LoVo (cell line): ENCODE measurements around the gene ANOS1.

Experiments used
- DNase-seq: peaks from one replicate; pipeline ENCODE4 v3.0.0-alpha.2; 2016; ENCODE audit warnings: low spot score

Gene ANOS1

DNA sequence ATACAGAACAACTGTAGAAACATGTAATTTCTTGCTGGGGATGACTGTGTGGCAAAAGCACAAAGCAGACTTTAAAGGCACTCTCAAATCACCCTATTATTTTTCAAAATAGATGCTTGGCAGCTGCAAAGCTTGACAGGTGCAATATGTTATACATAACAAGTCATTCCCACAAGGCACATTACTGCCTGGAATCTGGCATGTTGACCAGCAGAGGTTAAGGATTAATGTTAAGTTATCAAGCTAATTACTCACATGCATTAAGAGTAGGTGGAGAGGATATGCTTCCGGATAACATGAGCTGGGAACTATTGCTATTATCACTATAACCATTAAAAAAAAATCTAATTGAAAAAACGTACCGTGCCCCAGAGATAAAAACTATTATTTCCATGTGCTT is 17.8 kb downstream of the ANOS1 start:
- no peak for DNase-seq

DNA sequence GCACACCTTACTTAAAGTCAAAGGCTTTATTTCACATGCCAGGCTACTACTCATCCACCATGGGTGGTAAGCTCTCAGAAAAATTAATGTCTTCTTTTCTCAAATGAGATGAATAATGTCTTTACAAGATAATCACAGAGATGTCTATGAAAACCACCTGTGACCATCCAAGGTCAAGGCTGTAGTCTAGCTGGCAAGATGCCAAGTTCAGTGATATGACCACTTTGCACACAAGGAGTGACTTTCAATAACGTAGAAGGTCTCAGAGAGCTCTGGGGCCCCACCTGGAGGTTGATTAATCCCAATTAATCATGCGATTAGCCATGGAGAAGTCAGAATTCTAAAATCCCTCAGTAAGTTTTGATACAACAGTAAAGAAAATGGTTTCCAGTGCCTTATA is 20.5 kb downstream of the ANOS1 start:
- no peak for DNase-seq

DNA sequence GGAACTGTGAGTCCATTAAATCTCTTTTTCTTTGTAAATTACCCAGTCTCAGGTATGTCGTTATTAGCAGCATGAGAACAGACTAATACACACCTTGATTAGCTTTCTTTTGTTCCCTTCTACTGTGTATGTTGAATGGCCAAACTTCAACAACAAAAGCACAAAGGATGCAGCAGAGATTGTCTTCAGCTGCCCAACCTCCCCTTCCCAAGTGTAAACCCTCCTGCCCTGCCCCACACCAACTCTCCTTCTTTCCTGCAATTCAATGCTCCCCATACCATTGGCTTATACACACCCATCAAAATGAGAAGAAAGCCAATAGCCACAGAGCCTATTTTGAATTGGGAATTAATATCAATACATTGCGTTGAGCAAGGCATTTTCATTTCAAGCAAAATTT is 27.8 kb downstream of the ANOS1 start:
- DNase-seq, result no peak

DNA sequence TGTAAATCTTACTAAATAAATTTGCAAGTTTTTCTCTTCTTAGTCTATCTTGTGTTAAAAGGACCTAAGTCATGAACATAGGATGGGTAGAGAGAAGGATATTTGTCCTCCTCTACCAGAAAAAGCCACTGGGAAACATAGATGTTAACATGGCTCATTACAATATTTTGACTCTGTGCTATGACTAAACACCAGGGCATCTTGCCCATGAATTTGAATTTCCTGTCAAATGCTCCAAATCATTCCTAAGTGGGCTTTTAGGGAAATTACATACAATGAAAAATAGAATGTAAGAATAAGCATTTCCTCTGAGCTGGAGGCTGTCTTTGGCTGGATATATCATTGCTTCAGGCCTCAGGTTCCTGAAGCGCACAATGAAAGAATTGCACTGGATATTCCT is 39.1 kb downstream of the ANOS1 start:
- no peak for DNase-seq

DNA sequence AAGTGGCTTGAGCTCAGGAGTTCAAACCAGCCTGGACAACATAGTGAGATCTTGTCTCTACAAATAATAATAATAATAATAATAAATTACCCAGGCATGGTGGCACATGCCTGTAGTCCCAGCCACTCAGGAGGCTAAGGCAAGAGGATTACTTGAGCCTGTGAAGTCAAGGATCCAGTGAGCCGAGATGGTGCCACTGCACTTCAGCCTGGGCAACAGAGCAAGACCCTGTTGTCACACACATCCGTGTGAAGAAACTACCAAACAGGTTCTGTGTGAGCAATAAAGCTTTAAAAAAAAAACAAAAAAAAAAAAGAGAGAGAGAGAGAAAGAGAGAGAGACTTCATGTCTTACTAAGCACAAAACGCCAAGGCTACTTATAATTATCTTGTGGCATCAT is 42.5 kb downstream of the ANOS1 start:
- DNase-seq, result no peak

DNA sequence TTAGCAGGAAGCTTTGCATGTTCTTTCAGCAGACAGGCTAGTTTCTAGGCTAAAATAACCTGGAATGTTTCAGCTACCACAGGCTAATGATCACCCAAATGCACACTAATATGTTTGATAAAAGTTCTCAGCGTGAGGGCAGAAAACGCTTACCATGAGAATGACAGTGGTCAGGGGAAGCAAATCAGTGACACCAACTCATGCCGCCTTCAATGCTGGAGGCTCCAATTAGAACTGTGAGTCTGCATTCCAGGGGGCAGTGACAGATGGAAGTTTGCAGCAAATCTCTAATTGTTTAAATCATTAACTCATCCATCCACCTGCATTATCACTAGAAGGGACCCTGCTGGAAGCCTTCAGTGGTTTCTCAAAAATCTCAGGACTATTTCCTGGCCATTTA is 43.2 kb downstream of the ANOS1 start:
- no peak for DNase-seq

DNA sequence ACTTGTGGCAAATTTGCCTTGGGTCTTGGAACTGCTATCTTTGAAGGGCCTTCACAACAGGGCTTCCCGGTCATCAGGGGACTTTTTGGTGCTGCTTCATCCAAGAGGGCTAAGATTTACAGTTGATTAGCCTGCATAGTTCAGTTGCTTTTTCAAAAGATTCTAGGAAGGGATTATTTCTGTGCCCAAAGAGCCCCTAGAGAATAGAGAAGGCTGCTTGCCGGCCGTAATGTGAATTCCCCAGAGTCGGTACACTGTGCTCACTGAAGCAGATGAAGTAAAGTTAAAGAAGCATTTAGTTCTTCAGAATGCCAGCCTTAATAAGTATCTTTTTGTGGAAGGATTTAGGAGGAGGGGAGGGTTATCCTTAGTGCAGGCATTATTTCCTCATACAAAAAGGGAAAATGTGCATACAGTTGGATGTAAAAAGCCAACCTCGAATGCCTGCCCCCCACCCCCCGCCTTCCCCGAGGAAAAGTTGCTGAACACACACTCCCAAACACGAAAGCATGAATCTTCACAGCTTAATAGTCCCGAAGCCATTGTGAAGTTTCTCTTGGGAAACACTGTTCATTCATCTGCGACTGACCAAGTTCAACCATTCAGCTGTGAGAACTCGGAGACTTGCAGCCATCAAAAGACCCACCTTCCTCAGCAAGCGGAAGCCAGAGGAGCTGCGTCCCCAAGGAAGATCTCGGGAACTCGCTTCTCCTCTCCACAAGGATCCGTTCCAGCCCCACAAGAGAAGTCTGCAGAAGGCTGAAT is 47.6 kb downstream of the ANOS1 start:
- no peak for DNase-seq

DNA sequence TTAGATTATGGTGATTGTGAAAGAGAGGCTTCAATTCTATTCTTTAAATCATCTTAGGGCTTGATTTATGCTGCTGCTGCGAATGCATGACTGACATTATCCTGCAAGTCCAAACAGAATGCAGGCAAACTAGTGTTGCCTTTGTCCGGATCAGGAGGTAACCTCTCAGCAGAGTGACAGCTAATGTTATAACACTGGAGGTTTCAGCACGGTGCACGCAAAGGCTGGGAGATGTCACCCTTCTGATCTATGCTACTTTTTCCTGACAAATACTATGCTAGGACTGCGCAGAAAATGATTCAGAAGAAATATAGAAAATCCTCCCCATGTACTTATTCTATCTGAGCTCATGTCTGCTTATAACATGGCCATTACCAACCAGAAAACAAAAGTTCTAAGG is 48.2 kb downstream of the ANOS1 start:
- no peak for DNase-seq

DNA sequence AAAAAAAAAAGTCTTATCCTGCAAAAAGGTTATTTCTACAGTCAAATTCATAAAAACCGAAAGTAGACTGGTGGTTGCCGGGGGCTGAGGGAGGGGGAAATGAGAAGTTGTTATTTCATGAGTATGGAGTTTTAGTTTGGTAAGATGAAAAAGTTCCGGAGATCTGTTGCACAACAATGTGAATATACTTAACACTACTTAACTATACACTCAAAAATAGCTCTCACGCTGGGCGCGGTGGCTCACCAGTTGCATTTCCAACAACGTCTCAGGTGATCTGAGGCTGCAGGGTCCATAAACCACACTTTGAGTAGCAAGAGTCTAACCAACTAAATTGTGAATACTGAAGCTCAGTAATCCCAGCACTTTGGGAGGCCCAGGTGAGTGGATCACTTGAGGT is 52.4 kb downstream of the ANOS1 start:
- DNase-seq, result no peak

DNA sequence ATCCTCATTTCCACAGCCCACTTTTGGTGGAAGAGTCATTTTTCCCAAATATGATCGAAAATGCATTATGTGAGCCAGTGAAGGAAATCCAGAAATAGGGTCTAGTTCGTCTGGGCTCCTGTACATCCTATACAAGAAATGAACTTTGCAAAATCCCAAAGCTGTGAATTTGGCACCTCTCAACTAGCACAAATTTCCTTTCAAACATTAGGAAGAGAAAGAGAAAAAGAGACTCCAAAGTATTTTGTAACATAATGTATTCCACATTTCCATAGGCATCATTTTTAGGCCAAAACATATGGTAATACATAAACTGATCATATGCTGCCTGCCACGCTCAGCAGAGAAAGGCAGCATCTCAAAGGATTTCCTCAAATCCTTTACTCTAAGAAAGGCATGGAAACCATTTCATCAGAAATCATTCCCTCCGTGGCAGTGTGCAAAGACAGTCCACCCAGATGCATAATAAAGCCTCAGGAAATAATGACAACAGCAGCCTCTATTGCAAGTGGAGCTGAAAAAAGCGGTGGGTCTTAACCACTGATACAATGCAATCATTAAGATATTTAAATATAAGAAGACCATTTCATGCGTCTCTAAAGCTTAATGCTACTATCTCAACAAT is 56.8 kb downstream of the ANOS1 start:
- DNase-seq, result no peak

DNA sequence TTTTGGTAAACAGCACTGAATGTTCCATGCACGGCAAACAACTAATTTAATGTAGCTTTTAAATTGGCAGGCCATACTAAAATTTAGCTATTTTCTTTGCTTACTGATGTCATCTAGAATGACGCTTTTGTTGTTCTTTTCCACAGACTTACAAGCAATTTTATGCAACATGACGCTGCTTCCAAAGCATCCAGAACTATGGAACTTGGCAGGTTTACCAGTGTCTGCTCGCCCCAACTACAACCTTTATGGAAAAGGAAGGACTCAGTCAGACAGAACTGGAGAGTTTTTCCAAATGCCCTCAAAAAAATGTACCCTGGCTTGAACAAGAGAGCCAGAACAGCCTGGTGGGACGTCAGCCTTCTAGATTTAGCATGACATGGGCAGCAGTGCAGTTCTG is 58.7 kb downstream of the ANOS1 start:
- no peak for DNase-seq

DNA sequence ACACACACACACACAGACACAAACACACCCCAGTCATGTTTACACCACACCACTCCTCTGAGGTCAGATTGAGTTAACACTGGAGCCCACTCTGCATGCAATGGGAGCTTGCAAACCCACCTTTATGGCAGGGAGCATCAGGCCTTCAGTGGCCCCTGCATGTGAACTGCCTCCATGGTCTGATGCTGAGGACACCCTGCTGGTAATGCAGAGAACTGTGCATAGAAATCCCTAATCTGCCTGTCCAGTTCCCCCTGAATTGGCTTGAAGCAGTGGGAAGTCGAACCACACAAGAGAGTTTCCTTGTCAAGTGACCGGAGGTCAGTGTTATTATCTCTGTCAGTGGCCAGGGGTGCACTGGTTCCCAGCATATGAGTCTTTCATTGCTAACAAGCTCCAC is 59.8 kb downstream of the ANOS1 start:
- DNase-seq, result no peak

DNA sequence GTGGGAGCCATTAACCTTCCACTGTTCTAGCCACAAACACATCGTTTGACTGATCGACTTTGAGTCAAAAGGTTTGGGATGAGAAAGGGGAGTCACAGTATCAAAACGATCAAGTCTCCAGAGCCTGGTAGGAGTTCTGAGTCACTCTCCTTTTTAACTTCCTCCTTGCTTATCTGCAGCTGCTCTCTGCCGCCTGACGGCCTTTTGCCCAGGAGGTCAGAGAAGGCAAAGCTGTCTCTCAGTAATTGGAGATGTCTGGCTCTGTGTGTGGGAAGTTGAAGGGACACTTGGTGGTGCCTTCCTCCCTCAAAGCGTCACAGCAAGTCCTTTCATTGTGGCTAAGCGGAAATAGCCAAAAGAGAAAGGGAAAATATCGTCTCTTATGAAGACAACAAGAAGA is 63.1 kb downstream of the ANOS1 start:
- DNase-seq, result no peak

DNA sequence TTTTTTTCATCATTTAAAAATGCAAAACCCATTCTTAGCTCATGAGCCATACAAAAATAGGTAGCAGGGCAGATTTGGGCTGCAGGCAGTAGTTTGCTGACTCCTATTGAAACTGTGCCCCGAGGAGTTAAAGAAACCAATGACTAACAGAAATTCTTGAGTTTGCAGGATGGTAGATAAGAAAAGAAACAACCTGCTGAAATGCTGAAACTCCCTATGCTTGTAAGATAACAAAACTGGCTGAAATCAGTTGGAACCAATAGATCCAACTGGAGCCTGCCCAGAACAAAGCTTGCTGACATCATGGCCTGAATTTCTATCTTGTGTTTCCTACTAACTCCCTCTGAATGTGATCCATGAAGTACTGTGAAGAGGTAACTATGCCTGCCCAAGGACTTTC is 68.6 kb downstream of the ANOS1 start:
- no peak for DNase-seq

DNA sequence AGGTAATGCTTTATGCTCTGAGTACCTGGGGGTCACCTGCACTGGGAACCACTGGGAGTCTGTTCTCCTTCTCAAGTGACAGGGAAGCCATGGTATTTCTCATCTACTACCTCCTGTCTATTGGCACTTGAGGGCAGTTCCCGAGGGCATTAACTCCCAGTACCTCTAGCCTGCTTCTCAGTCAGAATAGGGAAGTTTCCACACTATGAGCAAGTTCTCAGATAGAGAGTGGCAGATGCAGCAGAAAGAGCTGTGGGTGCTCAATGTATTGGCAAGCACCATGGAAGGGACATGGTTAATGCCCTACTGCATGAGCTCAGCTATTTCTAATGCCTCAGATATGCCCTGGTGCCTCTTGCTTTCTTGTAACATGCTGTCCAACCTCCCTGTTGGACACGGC is 74.1 kb downstream of the ANOS1 start:
- no peak for DNase-seq

DNA sequence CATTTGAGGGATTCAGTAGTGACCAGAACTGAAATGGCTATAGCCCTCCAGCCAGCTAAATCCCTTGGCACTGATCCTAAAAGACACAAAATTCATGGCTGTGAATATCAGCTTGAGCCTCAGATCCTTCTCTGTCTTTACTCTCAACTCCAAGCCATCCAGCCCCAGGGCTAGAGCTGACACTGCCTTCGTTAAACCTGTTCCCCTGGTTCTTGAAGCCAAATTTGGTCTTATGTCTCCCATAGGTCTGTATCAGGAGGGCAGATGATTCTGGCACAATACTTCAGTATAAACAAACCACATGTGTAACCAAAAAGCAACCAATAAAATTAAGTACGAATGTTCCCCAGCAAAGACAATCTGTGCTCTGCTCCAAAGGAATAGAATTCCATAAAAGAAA is 78.0 kb downstream of the ANOS1 start:
- no peak for DNase-seq

DNA sequence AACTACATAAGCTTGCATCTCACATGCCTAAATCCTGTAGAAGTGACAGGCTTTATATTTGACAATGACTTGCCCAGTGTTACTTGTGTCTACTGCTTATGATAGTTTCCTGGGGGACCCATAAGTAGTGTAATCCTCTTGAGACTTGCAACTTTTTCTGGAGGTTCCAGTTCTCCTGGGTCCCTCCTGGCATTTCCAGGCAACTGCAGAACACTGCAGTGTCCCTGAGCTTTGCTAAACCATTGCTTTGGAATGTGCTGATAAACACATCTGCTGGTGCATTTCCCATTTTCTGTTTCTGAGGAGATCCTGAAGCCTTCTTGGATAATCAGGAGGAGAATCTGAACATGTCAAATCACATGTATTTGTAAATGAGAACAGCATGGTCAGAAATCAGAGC is 82.0 kb downstream of the ANOS1 start:
- DNase-seq, result no peak

DNA sequence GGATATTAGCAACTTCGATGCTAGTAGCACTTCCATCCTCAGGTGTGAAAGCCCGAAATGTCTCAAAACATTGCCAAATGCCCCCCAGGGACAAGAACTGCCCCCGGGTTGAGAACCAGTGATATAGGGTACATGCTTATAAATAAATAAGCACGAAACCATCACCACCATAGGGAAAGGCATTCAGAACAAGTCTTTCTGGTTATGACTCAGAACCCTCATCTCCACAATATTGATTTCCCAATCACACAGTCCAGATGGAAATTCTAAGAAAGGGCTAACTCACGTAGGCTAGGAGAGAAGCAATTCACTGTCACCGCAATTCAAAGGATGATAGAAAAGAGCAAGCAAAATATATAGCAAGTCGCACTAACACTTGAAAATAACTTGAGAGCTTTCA is 84.8 kb downstream of the ANOS1 start:
- no peak for DNase-seq

DNA sequence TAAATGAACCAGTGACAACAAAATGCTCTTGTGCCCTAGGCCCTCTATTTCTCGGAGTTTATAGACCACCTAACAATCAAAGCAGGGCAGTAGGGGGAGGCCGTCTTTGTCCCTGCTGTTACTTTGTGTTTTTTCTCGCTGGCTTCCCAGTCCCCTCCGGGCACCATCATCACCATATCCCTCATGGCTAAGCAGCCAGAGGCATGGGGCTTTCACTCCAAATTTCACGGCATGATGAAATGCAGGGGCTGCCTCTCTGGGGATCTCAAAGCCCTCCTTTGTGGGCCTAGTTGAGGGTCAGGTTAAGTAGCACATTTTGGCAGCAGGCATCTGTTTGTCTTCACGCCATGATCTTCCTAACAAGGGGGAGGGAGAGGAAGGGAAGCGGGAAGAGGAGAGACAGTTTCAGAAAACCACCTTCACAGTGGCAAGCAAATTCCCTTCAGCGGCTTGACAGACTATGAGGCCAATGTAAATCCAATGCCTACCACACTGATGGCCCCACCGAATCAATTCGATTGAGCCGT is 91.9 kb downstream of the ANOS1 start:
- no peak for DNase-seq

DNA sequence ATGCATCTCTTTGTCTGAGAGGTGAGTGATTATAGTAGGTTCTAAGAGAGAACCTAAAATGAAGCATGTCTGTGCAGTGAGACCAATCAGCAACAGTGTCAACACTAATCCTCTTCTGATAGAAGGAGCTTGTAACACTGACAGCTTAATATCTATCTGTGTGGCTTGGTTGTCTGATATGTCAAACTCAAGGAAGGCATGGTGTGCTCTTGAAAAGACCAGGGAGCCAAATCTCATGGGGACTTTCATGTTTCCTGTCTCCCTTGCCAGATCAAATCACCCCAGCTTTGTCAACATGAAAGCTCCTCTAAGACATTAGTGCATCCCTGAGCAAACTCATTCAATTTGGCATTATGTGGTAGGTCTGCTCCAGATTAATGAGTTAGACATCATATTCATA is 95.4 kb downstream of the ANOS1 start:
- DNase-seq, result no peak

DNA sequence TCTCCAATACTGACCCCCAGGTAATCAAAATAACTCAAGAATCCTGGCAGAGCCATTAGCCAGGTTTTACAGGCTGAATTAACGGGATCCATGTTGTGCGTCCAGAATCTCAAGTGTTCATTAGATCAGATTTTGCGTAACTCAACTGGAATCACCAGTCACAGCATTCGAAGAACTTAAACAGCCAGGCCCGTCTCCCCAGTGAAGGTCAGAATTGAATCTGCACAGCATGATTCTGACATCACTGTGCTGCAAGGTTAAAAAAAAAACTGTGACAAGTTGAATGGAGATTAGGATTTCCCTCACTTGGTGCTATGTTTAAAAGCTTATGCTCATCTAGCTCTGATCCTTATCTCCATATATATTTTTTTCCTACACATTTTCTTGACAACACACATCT is 96.1 kb downstream of the ANOS1 start:
- DNase-seq, result no peak

DNA sequence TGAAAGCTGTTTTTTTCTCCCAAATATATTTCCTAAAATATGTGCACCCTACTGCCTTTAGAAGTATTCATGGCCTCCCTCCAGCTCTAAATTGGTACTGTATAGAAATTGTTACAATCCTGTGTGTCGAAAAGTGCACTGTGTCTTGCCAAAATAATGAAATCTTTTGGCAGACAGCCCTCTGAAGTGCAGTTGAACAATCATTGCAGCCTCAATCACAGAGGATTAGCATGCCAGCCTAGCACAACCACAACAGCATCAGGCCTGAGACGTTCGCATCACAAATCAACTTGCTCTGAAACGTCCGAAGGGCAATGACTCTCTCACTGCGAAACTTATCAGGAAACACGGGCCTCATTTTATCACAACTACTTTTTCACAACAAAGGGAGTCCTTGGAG is 99.0 kb downstream of the ANOS1 start:
- no peak for DNase-seq

DNA sequence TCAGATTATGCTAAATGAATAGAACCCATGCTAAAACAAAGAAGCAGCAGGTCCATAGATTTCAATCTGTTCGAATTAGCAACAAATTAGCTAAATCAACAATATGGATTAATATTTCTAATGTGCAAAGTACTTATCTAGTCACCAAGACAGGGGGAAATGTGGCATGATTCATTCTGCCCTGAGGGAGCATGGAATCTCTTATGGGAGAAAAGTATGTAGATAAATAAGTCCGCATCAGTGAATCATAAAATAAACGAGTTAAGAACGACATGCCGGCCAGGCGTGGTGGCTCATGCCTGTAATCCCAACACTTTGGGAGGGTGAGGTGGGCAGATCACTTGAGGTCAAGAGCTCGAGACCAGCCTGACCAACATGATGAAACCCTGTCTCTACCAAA is 102.1 kb downstream of the ANOS1 start:
- no peak for DNase-seq

DNA sequence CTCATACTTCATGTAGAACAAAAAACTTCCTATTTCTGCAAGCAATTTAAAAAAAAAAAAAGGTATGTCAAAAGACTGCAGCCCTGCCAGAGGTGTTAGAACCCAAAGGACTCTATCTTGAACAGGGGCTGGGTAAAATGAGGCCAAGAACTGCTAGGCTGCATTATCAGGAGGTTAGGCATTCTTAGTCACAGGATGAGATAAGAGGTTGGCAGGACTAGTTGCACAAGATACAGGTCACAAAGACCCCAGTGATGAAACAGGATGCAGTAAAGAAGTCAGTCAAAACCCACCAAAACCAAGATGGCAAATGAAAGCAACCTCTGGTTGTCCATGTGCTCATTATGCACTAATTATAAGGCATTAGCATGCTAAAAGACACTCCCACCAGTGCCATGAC is 104.1 kb downstream of the ANOS1 start:
- no peak for DNase-seq
